Ovary (tissue), 9 donors: ENCODE data around the gene ABCA13. TPM values are rescaled to one million over a fixed set of nuclear protein-coding genes. Genes with fewer than 3 reads are reported as not detected.

ENCODE experiments used
- DNase-seq, 5 donors: peaks; one replicate each; pipeline ENCODE4 v3.0.0-alpha.2; 2019 to 2020
- H3K27ac ChIP-seq, 2 donors: fragments of 200-600 bp; one replicate each; pipeline versions ENCODE4 v1.5.1 to v1.8.0; 2019 to 2022
- H3K27me3 ChIP-seq: fragments of 200-600 bp; one replicate; pipeline ENCODE4 v1.8.0; 2022
- H3K36me3 ChIP-seq: fragments of 200-600 bp; sonication (generic); one replicate; pipeline ENCODE4 v1.5.1; 2019
- H3K4me1 ChIP-seq: one replicate; pipeline ENCODE4 v1.8.1; 2013; ENCODE audit warnings: mild to moderate bottlenecking, moderate library complexity; ENCODE audit not compliant: insufficient read depth
- H3K4me3 ChIP-seq: fragments of 200-600 bp; sonication (generic); one replicate; pipeline ENCODE4 v1.5.1; 2017
- H3K9me3 ChIP-seq, 2 donors: fragments of 200-600 bp in 1 of 2; sonication (generic) in 1 of 2; one replicate each; pipeline versions ENCODE4 v1.5.1 to v1.8.1; 2013 to 2019; ENCODE audit warnings: mild to moderate bottlenecking in 1 of 2, moderate library complexity in 1 of 2
- CTCF ChIP-seq, 3 donors: fragments of 450-650 bp in 2 of 3; fragments of 200-600 bp in 1 of 3; IDR thresholded peaks; one replicate each; pipeline versions ENCODE4 v1.5.1 to v1.8.0; 2016 to 2022; ENCODE audit warnings: antibody characterized with exemption in 3 of 3, mild to moderate bottlenecking in 1 of 3
- EP300 ChIP-seq: sonication (generic); formaldehyde crosslinking; IDR thresholded peaks from one replicate; pipeline ENCODE4 v1.6.1; 2017; ENCODE audit warnings: antibody characterized with exemption
- POLR2A ChIP-seq: fragments of 450-650 bp; IDR thresholded peaks from one replicate; pipeline ENCODE4 v1.6.1; 2017; ENCODE audit warnings: antibody characterized with exemption, mild to moderate bottlenecking, moderate library complexity
- WGBS, 3 donors: extraction: QIAGEN DNeasy Blood & Tissue Kit in 1 of 3; methylation state at CpG; one replicate each; pipeline versions ENCODE4 v1.1.5 to v1.1.7; 2013 to 2017; 5-methylcytosine and 5-hydroxymethylcytosine counted together
- intact Hi-C, 4 donors: fragments of 100-400 bp; cut with DNase I; formaldehyde crosslinking; loops; one replicate each; pipeline versions ENCODE4 v1.11.0 to v1.15.1; 2022 to 2023
- polyA plus RNA-seq, 2 donors: library from polyadenylated mRNA; stranded (reverse); fragments of 200-250 nt in 1 of 2; fragments of 350-450 nt in 1 of 2; fragmentation: Illumina TruSeq in 1 of 2; extraction: RNeasy Lipid Tissue Mini Kit (QIAGEN cat#74804) in 1 of 2; gene quantifications; one replicate each; pipeline ENCODE4 v1.2.3, GENCODE V29; 2013 to 2014
- total RNA-seq, 7 donors: library from RNA; depleted of rRNA in 2 of 7; stranded (reverse); fragments of >200 nt in 2 of 7; fragmentation: NEBNext Ultra II Directional in 3 of 7; extraction: Animal tissue kit (Norgen Biotek cat#: 25700) in 3 of 7; gene quantifications; one replicate each; pipeline versions ENCODE4 v1.1.0 to v1.2.4, GENCODE V29; 2016 to 2023
- donor health status: DM: no; HTN: no; CAD: no; lungs with moderate emphysema.
- donor health status: DM: no; HTN: no; CAD: no.
- donor health status: Bipolar disorder and iron deficiency.
- donor health status: DM: yes; HTN: yes; CAD: no.
- donor health status: DM: no; HTN: no; CAD: no.
- donor health status: DM: yes; HTN: yes; CAD: no.

The ABCA13 gene
- total and polyA plus RNA-seq, 9 donors: 0.02 to 4.1 (median 0.20) TPM

DNA sequence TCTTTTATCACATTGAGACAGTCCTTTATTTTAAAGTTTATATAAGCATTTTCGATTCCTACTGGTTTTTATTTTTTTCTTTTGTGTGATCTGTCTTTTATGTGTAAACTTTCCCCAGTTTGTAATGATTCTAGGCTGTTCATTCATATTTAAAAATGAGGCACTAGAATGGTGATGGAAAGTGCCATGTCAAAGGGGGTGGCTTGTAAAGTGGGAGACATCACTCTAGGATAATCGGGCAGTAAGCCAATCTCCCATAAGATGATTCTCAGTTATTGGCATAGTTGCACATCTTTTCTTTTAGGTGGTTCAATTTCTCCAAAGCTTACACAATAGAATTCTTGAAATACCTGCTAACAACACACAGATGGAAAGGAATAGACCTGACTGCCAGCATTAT, 90.4 kb downstream of the ABCA13 start:
- WGBS, 3 donors: 87 to 92% (median 90%) methylated on average over 2 of the region's 2 CpGs
- no peak for TF ChIP-seq EP300
- no peak for TF ChIP-seq POLR2A
- no peak for TF ChIP-seq CTCF (IDR thresholded peaks at IDR 0.05)

DNA sequence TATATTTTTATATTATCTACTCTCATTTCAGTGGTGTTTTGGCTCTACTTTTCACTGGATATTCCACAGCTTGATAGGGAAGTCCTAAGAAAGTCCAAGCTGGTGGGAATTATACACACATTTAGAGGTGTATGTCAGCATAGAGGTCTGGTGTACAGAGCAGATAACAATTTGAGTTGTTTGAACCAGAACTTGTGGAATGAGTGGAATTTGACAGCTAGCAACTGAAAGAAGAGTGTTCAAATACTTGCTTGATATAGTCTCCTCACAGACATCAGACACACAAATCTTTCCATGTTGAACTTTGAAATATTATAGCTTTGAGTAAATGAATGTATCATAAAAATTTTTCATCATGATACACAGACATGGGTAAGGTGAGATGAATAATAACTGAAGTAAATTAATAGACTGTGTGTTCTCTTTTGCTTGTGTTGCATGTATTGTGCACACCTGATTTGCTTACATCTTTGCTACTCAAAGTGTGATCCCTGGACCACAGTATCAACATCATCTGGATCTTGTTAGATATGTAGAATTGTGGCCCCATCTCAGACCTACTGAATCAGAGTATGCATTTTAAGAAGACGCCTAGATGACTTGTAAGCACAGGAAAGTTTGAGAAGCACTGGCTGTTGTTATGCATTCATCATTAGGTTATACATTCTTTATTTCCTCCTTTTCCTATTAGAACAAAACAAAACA, 91.5 kb downstream of the ABCA13 start:
- WGBS, 3 donors: 15 to 38% (median 30%) methylated on average over 1 of the region's 1 CpG
- intact Hi-C loops: no loop called here

More for the DNA sequence above, 90.4 kb downstream of the ABCA13 start:
- Histone ChIP-seq H3K36me3 (no peaks in the 10 kb centered on the region), H3K9me3 (no peaks in the 10 kb centered on the region), H3K4me3 (no peak overlapping the region), H3K4me1 (no peaks in the 10 kb centered on the region), H3K27ac (no peak overlapping the region), H3K27me3 (no peaks in the 10 kb centered on the region)
- intact Hi-C loops: no loop called here
- no peak for DNase-seq

DNA sequence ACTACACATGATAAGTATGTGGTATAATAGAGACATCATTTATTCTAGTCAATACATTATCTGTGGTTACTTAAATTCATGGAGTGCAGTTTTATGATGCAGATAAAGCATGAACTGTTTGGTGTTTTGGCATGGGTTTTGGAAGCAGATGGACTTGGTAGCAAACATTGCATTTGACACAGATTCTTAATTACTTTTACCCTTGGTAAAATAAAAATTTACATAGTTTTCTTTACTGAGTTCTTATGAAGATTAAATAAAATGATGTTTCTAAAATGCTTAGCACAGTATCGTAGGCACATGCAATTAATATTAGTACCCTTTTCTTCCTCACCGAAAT, 92.0 kb downstream of the ABCA13 start:
- Histone ChIP-seq H3K4me3 (no peak overlapping the region), H3K9me3 (no peaks in the 10 kb centered on the region), H3K27me3 (no peaks in the 10 kb centered on the region), H3K27ac (no peak overlapping the region), H3K4me1 (no peaks in the 10 kb centered on the region), H3K36me3 (no peaks in the 10 kb centered on the region)
- no peak for TF ChIP-seq CTCF (IDR thresholded peaks at IDR 0.05)
- TF ChIP-seq POLR2A: no peak
- TF ChIP-seq EP300: no peak
- intact Hi-C loops: no loop called here
- 63 to 80% (median 79%) methylated on average over 2 of the region's 2 CpGs for WGBS, 3 donors
- no peak for DNase-seq

More for the DNA sequence above, 91.5 kb downstream of the ABCA13 start:
- no peak overlapping the region for H3K27ac ChIP-seq
- H3K4me3 ChIP-seq: no peak overlapping the region
- H3K27me3 ChIP-seq: no peaks in the 10 kb centered on the region
- TF ChIP-seq CTCF (IDR thresholded peaks at IDR 0.05) (no peak), EP300 (no peak), POLR2A (no peak)
- no peaks in the 10 kb centered on the region for H3K36me3 ChIP-seq
- DNase-seq: no peak
- no peaks in the 10 kb centered on the region for H3K9me3 ChIP-seq
- no peaks in the 10 kb centered on the region for H3K4me1 ChIP-seq

GRCh38 chr7:48269066-48269465, 97.8 kb downstream of the ABCA13 start:
- WGBS, 3 donors: 76 to 81% (median 81%) methylated on average over 1 of the region's 1 CpG
- intact Hi-C loops: no loop called here

DNA sequence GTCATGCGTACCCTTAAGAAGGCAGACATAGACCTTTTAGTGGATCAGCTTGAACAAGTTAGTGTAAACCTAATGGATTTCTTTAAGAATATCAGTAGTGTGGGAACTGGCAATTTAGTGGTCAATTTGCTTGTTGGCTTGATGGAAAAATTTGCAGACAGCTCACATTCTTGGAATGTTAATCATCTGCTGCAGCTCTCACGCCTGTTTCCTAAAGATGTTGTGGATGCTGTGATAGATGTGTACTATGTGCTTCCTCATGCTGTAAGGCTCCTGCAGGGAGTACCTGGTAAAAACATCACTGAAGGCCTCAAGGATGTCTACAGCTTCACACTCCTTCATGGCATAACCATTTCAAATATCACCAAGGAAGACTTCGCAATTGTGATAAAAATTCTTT, 103.4 kb downstream of the ABCA13 start:
- no peak overlapping the region for H3K4me3 ChIP-seq
- no peak for DNase-seq
- no peaks in the 10 kb centered on the region for H3K36me3 ChIP-seq
- no peaks in the 10 kb centered on the region for H3K4me1 ChIP-seq
- TF ChIP-seq CTCF (IDR thresholded peaks at IDR 0.05) (no peak), EP300 (no peak)
- intact Hi-C loops: no loop called here
- WGBS, 3 donors: 57 to 61% (median 60%) methylated on average over 3 of the region's 3 CpGs
- H3K27ac ChIP-seq: no peak overlapping the region
- no peaks in the 10 kb centered on the region for H3K27me3 ChIP-seq
- no peaks in the 10 kb centered on the region for H3K9me3 ChIP-seq

More at GRCh38 chr7:48269066-48269465, 97.8 kb downstream of the ABCA13 start:
- Histone ChIP-seq H3K4me1 (no peaks in the 10 kb centered on the region), H3K27me3 (no peaks in the 10 kb centered on the region), H3K36me3 (no peaks in the 10 kb centered on the region), H3K9me3 (no peaks in the 10 kb centered on the region), H3K27ac (no peak overlapping the region), H3K4me3 (no peak overlapping the region)
- TF ChIP-seq EP300: no peak
- DNase-seq: no peak
